ENCODE results near the gene INO80E. TPM values are rescaled to one million over a fixed set of nuclear protein-coding genes. Genes with fewer than 3 reads are reported as not detected.

The INO80E gene
- total RNA-seq, 1 experiment from 2014 or later: 90.1 TPM

DNA sequence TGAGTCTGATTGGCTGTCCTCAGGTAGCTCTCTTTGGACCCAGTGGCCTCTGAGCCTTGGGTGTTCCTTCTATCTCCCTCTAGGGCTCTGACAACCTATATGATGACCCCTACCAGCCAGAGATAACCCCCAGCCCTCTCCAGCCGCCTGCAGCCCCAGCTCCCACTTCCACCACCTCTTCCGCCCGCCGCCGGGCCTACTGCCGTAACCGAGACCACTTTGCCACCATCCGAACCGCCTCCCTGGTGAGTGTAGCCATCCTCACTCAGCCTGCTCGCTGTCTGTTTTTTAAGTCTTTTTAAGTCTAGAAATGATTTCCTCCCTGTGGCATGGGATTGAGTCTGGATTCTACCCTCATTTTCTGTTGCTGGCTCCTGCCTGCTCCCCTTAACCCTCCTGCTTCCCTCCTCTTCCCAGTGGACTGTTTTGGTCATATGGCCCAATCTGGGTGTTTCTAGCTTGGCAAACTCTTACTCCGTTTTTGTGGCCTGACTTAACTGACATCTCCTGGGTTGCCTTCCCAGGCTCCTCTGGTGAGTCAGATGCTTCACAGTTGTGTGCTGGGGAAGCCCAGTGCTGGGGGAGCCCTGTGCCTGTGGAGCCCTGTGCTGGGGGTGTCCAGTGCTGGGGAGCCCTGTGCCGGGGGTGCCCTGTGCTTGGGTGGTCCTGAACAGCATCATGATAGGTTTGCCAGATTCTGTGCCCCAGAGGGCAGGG lies 12.5 kb upstream of the INO80E start:
- BruUV-seq (replicated peaks): no TSS peak
- Mint-ChIP-seq H3K36me3 (ENCODE audit: insufficient read depth, unreplicated experiment) (peaks cover 72% of the 10 kb centered on the region), H3K4me1 (ENCODE audit: insufficient read depth, unreplicated experiment) (no peaks in the 10 kb centered on the region), H3K9me3 (ENCODE audit: unreplicated experiment) (no peaks in the 10 kb centered on the region), H3K4me3 (ENCODE audit: unreplicated experiment) (no peak overlapping the region), H3K27ac (ENCODE audit: low read depth, unreplicated experiment) (no peak overlapping the region), H3K27me3 (ENCODE audit: insufficient read depth, unreplicated experiment) (no peaks in the 10 kb centered on the region)
- CTCF ChIA-PET: interaction anchor here (0.5 to 0.6 kb wide), 2 partner anchors 8 to 81 kb away, joined by 3 to 4 read pairs; no protein-coding TSS in a partner anchor
- intact Hi-C loops (cut with micrococcal nuclease): no loop called here
- TF ChIP-seq, protein P1, sequence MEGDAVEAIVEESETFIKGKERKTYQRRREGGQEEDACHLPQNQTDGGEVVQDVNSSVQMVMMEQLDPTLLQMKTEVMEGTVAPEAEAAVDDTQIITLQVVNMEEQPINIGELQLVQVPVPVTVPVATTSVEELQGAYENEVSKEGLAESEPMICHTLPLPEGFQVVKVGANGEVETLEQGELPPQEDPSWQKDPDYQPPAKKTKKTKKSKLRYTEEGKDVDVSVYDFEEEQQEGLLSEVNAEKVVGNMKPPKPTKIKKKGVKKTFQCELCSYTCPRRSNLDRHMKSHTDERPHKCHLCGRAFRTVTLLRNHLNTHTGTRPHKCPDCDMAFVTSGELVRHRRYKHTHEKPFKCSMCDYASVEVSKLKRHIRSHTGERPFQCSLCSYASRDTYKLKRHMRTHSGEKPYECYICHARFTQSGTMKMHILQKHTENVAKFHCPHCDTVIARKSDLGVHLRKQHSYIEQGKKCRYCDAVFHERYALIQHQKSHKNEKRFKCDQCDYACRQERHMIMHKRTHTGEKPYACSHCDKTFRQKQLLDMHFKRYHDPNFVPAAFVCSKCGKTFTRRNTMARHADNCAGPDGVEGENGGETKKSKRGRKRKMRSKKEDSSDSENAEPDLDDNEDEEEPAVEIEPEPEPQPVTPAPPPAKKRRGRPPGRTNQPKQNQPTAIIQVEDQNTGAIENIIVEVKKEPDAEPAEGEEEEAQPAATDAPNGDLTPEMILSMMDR (IDR thresholded peaks at IDR 0.05; ENCODE audit: unreplicated experiment): no peak
- no peak for DNase-seq (ENCODE audit: unreplicated experiment)
- POLR2A ChIA-PET: interaction anchor here (1.0 to 3.3 kb wide), 2 partner anchors 9 to 23 kb away, joined by 4 to 20 read pairs; partner anchors contain the start of gene TAOK2

DNA sequence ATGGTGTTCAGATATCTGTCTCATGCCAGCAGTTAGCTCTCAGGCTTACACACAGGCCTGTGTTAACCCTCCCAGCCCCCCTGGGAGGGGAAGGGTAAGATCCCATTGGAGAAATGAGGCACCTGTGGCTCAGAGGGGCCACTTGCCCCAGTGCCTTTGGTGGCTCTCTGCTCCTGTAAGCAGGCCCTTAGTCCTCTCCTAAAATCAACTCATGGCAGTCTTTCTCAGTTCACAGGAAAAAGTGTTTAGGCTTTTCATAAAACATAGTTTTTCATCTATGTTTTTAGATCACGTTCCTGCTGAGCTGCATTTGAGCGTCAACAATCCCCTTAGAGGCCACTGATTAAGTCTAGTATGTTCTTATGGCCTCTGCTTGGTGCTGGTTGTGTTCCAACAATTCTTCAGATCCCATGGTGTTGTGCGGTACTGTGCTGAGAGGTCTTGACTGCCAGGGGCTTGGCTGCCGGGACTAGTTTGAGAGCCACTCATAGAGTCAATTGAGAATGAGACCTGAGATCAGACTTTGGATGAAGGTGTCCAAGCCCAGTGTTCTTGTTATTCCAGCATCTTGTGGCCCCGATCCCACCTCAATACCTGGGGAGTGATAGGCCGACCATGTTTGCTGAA lies 11.8 kb upstream of the INO80E start:
- DNase-seq (ENCODE audit: unreplicated experiment): no peak
- intact Hi-C loops (cut with micrococcal nuclease): no loop called here
- Mint-ChIP-seq H3K9me3 (ENCODE audit: unreplicated experiment) (no peaks in the 10 kb centered on the region), H3K27me3 (ENCODE audit: insufficient read depth, unreplicated experiment) (no peaks in the 10 kb centered on the region), H3K36me3 (ENCODE audit: insufficient read depth, unreplicated experiment) (peaks cover 71% of the 10 kb centered on the region), H3K27ac (ENCODE audit: low read depth, unreplicated experiment) (no peak overlapping the region), H3K4me3 (ENCODE audit: unreplicated experiment) (no peak overlapping the region), H3K4me1 (ENCODE audit: insufficient read depth, unreplicated experiment) (no peaks in the 10 kb centered on the region)
- TF ChIP-seq, protein P1 (IDR thresholded peaks at IDR 0.05; ENCODE audit: unreplicated experiment): no peak
- no TSS peak for BruUV-seq (replicated peaks)
- CTCF ChIA-PET: interaction anchor here (0.6 kb wide), 1 partner anchor 9 kb away, joined by 4 read pairs; no protein-coding TSS in a partner anchor
- POLR2A ChIA-PET: interaction anchor here (0.7 to 3.3 kb wide), 3 partner anchors 9 to 23 kb away, joined by 3 to 20 read pairs (median 4); partner anchors contain the start of gene TAOK2

DNA sequence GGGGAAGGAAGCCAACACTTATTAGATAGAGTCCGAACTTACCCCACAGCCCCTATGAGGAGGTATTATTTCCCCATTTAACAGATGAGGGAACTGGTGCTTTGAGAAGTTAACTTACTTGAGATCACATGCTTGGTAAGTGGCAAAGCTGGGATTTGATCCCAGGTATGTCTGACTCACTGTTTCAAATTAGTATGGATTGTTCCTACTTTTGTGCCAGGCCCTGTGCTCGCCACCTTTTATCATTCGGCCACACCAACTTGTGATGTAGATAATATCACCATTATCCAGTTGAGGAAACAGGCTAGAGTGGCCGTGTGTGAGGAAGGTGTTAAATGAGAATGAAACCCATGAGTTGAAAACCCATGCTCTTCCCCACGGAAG lies 11.3 kb upstream of the INO80E start:
- Mint-ChIP-seq H3K4me3 (ENCODE audit: unreplicated experiment) (no peak overlapping the region), H3K9me3 (ENCODE audit: unreplicated experiment) (no peaks in the 10 kb centered on the region), H3K4me1 (ENCODE audit: insufficient read depth, unreplicated experiment) (no peaks in the 10 kb centered on the region), H3K27ac (ENCODE audit: low read depth, unreplicated experiment) (no peak overlapping the region), H3K27me3 (ENCODE audit: insufficient read depth, unreplicated experiment) (no peaks in the 10 kb centered on the region), H3K36me3 (ENCODE audit: insufficient read depth, unreplicated experiment) (peaks cover 69% of the 10 kb centered on the region)
- intact Hi-C loops (cut with micrococcal nuclease): no loop called here
- ChIA-PET POLR2A (interaction anchor here (0.7 to 3.3 kb wide), 2 partner anchors 9 to 10 kb away, joined by 3 to 20 read pairs; partner anchors contain the start of gene TAOK2), CTCF (no interaction called here)
- TF ChIP-seq, protein P1 (IDR thresholded peaks at IDR 0.05; ENCODE audit: unreplicated experiment): no peak
- no peak for DNase-seq (ENCODE audit: unreplicated experiment)
- BruUV-seq (replicated peaks): no TSS peak

DNA sequence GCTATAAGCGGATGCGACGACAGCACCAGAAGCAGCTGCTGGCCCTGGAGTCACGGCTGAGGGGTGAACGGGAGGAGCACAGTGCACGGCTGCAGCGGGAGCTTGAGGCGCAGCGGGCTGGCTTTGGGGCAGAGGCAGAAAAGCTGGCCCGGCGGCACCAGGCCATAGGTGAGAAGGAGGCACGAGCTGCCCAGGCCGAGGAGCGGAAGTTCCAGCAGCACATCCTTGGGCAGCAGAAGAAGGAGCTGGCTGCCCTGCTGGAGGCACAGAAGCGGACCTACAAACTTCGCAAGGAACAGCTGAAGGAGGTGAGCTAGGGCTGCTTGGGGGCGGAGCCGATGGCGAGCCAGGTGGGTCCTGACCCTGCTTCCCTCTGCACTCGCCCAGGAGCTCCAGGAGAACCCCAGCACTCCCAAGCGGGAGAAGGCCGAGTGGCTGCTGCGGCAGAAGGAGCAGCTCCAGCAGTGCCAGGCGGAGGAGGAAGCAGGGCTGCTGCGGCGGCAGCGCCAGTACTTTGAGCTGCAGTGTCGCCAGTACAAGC lies 10.7 kb upstream of the INO80E start:
- Mint-ChIP-seq H3K36me3 (ENCODE audit: insufficient read depth, unreplicated experiment) (peaks cover 69% of the 10 kb centered on the region), H3K27me3 (ENCODE audit: insufficient read depth, unreplicated experiment) (no peaks in the 10 kb centered on the region), H3K4me1 (ENCODE audit: insufficient read depth, unreplicated experiment) (no peaks in the 10 kb centered on the region), H3K27ac (ENCODE audit: low read depth, unreplicated experiment) (no peak overlapping the region), H3K9me3 (ENCODE audit: unreplicated experiment) (no peaks in the 10 kb centered on the region), H3K4me3 (ENCODE audit: unreplicated experiment) (no peak overlapping the region)
- no peak for DNase-seq (ENCODE audit: unreplicated experiment)
- POLR2A ChIA-PET: interaction anchor here (0.6 to 3.3 kb wide), 3 partner anchors 9 to 17 kb away, joined by 3 to 20 read pairs (median 9); partner anchors contain the start of genes HIRIP3 and TAOK2
- BruUV-seq (replicated peaks): no TSS peak
- intact Hi-C loops (cut with micrococcal nuclease): no loop called here
- TF ChIP-seq, protein P1 (IDR thresholded peaks at IDR 0.05; ENCODE audit: unreplicated experiment): no peak
- CTCF ChIA-PET: interaction anchor here (0.8 kb wide), 1 partner anchor 41 kb away, joined by 3 read pairs; no protein-coding TSS in a partner anchor

Measured in MCF 10A (cell line).